ENCODE results near the gene CNTNAP3B.
"Not testable (repeated sequence)": the region's sequence is repeated elsewhere in the genome, so short reads cannot be mapped to it uniquely, and the experiment has no call there.

Gene CNTNAP3B

DNA sequence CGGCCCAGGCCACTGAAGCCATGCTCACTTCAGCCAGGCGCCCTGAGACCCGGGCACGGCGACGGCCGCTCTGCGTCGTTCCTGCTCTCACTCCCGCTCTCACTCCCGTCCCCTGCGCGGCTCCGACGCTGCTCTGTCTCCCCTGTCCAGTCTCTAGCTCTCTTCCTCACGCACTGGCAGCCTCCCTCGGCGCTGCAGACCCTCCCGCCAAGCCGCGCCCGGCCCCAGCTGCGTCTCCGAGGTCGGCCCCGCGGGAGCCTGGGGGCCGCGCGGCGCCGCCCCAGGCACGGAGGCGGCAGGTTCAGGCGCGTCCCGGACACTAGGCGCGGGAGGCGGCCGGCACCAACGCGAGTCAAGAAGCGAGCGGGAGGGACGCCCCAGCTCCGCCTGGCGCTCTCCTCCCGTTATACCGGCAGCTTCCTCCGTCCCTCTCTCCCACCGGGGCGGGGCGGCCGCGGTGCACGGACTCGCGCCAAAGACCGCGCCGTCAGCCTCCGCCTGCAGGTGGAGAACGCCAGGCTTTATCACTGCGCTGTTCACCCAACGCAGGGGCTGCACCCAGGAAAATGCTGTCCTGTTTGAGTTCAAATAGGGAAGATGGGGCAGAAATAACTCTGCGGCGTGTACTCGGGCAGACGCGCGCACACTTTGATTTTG lies at the start of gene CNTNAP3B:
TSS of gene CNTNAP3B (minus strand) at position 354 of the 657 bp plus-strand sequence. CDS start at position 22, 332 bp downstream.
- DNase-seq (ENCODE audit: low read depth) = not testable (repeated sequence)

DNA sequence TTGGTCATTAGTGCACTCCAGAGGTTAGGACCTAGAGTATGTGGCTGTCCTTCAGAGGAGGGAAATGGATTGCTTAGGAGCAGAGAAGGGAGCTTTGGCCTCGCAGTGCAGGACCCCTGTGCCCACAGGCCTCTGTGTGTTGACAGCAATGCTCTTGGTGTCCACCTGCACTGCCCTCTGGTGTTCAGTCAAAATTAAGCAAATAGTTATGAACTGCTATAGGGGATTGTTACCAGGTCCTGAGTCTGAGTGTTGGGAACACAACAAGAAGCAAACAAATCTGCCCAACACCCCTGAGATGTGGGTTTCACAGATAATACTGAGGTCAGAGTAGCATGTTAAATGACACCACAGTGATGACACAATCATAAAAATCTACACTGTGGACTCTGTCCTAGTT lies 31.1 kb upstream of the CNTNAP3B start:
- not testable (repeated sequence) for DNase-seq (ENCODE audit: low read depth)

DNA sequence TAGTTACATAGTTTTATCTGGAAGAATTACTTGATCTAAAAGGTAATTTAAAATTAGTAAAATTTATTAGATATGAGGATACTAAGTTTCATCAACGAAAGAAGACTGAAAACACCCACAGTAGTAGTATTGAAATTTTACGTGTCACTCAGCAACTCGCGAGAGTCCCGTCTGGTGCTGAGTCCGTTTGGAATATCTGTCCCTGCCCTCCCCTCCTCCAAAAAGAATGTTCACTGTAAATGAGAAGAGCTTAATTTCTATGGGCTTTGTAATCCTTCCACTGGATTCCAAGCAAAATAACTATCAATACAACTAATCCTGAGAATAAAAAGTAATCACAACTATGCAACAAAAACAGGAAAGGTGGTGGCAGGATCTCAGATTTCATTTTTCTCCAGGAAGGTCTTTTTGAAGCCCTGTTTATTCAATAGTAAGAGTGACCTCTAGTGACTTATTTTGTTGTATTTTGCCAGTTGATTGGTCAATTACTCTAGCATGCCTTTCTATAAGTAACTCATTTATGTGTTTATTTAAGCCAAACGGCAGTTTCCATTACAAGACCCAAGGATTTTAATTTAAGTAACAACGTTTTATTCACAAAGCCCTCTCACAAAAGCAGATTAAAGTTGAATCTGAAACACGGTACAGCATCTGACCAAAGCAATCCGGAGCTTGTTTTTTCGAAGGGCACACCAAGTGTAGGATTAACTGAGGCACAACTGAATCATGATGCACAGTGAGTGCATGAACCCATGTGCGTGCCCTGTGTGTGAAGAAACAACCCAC lies 2.0 kb downstream of the CNTNAP3B start:
- DNase-seq (ENCODE audit: low read depth) = peak; percentile 1

DNA sequence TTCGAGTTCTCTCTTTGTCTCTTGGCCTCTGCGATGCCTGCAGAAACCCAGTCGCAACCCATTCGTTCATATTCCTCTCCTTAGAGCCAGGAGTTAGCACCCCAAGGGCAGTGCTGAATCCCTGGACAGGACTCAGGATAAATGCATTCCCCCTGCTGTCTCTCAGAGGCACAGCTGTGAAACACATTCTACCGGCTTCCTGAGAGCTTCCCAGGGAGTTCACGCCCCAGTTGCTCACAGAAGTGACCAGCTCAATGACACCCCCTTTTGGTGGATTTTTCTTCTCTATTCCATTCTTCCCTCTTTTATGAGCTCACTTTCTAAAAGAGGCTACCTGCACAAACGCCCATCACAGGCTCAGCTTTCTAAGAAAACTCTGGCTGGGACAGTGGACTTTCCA lies 8.2 kb downstream of the CNTNAP3B start:
- not testable (repeated sequence) for DNase-seq (ENCODE audit: low read depth)

DNA sequence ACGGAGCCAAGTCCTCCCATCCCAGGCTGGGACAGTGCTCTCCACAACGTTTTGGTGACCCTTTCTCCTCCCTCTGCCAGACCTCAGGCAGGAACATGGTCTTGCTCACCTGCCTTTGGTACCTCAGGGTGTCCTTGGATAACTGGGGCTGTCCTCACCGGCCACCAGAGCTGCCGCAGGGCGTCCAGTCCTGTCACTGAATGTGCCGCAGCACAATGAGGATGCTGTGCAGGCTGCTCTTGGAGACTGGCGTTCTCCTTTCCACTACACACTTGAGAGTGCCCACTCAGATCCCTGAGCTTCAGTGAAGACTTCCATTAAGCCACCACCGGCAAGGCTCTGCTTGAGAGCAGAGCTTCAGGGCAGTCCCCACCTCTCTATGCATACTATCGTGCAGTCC lies 33.3 kb downstream of the CNTNAP3B start:
- DNase-seq (ENCODE audit: low read depth) = not testable (repeated sequence)

DNA sequence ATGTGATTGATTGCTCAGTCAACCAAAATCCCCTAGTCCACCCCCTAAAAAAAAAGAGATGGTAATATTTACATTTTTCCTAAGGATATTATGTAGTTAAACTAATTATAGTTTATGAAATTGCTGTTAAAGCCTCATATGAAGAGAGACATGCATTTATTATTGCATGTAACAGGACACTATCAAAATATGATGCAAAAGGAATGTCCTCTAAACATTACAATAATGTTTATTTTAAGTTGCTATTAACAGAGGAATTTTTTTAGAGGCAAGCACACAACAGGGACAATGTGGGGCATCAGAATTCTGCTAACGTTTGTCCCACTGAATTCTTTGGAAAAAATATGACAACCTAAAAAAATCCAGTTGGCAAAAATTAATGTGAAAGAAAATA lies 44.7 kb downstream of the CNTNAP3B start:
- DNase-seq (ENCODE audit: low read depth) = not testable (repeated sequence)

DNA sequence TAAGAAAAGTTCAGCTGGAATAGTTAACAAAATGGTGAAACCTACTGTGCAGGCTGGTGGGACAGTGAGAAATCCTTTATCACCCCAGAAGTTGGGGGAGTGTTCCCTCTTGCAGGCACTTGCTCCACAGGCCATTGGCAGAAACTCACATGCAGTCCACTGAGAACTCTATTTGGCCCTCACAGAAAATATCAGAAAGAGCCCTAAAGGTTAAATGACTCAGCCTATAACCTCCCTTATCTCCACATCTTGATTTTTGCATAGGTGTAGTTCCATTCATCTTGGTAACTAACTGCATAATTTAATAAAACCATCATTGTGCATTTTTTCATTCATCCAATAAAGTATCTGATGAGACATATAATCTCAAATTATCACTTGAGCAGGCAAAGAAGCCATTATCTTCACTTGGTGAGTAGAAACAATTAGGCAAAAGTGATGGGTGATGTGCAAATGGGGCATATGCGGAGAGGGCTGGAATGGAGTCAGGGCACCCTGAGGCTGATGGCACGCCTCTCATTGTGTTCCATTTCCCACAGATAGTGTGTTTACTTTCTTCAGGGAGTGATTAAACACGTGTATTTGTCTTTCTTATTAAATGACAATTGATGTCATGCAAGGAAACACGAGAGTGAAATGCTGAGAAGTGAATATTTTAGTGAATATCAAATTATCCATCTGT lies 45.2 kb downstream of the CNTNAP3B start:
- DNase-seq (ENCODE audit: low read depth) = not testable (repeated sequence)

DNA sequence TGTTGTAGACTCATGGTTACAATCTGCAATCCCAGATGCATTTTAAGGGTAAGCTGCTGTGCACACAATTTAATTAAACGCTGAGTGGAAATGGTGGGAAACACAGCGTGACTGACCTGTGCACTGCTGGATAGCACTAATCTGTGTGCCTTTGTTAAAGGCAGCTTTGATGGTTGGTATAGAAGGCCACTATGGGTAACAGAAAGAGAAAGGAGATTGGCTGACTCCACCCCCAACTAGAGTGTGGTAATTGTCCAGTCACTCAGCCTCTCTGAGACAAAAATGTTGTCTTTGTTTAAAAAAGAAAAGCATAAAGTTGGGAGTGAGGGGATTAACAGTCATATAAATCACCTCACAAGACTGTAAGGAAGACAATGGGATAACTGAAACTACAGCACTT lies 48.9 kb downstream of the CNTNAP3B start:
- not testable (repeated sequence) for DNase-seq (ENCODE audit: low read depth)

DNA sequence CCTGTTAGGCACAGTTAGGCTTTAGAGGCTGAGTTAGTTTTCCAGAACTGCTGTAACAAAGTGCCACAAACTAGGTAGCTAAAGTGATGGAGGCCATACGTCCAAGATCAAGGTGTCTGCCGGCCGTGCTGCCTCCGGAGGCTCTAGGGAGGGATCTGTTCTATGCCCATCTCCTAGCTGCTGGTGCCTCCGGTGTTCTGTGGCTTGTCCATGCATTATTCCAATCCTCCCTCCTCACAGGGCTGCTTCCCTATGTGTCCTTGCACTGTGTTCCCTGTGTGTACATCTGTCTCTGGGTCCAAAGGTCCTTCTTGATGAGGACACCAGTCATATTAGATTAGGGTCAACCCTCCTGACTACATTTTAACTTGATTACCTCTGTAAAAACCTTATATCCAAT lies 54.4 kb downstream of the CNTNAP3B start:
- DNase-seq (ENCODE audit: low read depth) = not testable (repeated sequence)

DNA sequence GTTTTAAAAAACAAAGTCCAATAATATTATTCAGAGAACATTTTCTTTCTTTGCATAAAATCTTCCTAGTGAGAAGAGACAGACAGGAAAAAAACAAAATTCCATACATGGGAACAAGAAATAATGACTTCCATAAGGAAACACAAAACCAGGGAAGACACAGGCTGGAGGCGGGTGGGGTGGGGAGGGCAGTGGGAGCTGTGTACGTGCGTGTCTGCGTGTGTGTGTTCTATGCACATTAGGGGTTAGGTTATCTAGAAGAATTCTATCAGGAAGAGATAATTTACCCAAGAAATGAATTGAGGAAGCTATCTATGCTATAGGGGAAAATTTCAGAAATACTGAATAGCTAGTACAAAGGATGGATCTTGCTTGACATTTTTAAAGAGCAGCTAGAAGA lies 58.2 kb downstream of the CNTNAP3B start:
- DNase-seq (ENCODE audit: low read depth) = not testable (repeated sequence)

DNA sequence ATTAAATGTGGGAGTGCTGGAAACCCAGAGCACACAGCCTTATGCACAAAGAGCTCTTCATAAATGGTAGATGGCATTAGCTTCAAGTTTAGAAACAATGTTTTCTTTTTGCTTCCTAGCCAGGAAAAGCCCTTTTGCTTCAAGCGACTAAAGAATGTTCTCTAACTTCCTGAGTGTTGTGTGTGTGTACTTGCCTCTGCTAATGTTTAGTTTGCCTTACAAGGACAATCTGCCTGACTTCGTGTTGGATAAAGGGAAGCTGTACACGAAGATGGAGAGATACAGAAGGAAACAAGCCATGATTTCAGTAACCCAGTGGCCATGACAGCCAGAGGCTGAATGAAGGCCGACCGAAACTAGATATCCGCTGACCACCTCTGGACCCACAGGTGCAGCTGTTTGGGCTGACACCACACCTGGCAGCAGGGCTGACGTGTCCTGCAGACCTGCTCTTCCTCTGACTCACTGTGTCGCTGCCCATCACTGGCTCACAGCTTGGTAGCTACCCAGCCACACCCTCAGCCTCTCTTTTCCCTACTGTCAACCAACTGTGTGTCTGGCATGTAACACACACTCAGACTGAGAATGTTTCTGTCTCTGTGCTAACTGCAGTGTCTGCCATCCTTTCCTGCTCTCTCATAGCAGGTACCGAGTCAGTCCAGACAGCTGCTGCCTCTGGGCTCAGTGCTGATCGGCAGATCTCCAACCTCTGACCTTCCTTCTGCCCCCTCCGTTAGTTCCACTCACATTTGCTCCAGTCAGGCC lies 59.0 kb downstream of the CNTNAP3B start:
- DNase-seq (ENCODE audit: low read depth) = not testable (repeated sequence)

DNA sequence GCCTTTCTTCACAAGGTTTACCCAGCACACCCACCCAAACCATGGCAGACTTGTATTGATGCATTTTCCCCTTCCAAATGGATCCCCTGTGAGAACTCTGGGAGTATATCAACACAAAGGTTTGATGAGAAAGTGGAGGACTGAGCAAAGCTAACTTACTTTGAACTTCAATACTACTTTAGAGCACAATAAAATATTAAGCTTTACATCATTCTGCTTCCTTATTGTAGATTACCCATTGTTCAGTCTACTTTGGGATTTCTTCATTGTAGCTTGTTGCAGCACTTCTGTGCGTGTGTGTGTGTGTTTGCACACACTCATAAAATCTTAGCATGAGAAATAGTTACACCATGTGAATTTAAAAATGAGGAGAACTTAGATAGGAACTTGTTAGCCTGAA lies 75.4 kb downstream of the CNTNAP3B start:
- not testable (repeated sequence) for DNase-seq (ENCODE audit: low read depth)

DNA sequence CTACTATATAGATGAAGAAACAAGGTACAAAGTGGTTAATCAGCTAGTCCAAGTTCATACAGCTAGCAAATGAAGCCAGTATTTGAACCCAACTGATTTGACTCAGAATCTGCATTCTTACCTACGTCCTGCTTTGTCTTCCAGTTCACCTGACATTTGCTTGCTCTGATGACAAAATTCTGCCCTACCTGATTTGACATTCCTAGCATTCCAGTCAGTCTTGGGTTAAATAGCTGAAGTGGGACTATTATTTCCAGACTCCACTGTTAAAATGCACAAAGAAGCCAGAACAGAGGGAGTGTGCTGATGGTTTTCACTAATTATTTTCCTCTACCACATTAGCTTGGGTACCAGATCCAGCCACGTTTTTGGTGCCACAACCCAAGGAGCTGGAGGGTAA lies 78.5 kb downstream of the CNTNAP3B start:
- not testable (repeated sequence) for DNase-seq (ENCODE audit: low read depth)

DNA sequence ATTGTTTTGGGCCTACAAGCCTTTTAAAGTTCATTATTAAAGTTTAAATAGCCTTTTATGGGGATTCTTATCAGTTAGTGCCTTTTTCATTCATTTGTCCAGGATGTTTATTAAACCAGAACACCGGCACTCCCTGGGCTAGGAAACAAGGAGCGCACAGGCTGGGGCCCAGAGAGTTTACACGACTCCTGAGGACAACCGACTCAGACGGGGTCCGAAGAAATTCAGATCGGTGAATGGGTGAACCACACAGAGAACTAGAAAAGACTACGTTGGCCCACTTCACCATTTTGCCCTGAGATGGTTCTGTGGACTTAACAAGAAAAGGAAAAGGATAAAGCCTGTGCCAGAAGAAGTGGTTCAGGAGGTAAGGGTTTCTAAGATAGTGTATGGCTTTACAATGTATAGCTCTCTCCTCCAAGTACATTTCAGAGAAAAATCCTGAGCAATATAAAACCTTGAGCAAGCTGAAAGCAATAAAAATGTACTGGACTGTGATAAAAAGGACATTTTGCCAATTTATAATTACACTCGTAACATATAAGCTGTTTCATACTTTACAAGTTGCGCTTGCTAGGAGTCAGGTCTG lies 84.7 kb downstream of the CNTNAP3B start:
- not testable (repeated sequence) for DNase-seq (ENCODE audit: low read depth)

DNA sequence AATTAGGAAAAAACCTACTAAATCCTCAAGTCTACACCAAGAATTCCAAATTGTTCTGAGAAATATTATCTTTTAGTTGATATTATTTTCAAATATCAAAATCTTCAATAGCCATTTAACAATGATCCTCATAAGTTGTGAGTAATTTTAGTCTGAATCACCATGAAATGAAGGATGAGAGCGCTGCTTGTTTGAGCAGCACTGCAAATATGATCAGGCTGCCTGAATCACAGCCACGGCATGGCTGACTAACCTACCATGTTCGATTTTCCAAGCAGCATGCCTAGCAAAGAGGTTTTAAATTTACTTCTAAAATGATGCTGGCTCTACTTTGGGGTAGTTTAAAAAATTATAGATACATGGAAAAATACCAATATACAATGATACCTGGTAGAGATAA lies 95.7 kb downstream of the CNTNAP3B start:
- DNase-seq (ENCODE audit: low read depth) = not testable (repeated sequence)

DNA sequence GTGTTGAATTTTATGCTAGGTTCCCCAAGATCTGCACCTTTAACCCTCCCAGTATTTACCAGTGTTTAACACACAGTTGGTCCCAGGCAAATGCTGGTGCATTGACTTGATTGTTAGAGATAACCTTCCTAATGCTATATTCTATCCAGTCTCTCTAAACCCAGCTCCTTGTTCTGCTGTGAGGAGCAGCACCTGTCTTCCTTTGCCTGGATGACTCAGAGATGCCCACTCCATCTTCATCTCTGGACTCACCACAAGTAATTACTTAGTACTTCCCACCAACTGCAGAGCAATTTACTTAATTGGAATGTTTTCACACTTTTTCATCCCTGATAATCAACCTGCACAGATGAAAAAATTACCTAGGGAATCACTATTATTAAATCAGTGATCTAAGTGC lies 108.6 kb downstream of the CNTNAP3B start:
- not testable (repeated sequence) for DNase-seq (ENCODE audit: low read depth)

DNA sequence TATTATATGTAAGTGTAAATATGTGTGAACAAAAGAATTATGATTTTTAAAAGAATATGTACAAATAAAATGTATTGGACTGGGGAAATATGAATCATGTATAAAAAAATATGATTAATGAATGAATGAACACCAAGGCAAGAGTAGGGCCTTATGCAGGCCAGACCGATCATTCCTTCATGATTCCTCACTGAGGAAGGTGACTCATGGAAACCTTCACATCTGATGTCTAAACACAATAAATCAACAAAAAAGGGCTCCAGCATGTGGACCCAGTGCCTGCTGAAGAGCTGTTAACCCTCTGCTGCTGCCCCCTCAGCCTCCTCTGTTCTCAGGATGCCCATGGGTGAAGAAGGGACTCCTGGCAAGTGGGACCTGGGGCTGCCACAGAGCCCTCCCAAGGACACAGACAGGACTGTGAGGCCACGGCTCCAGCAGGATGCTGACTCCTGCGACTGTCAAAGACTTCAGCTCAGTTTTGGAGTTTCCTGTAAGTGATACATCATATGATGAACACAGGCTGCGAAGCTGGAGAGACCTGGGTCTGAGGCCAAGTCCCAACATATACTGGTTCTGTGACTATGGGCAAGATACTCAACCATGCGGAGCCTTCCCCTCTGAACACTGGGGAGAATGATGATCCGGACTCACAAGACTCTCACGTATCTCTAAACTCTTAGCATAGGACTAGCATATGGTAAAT lies 110.9 kb downstream of the CNTNAP3B start:
- DNase-seq (ENCODE audit: low read depth) = not testable (repeated sequence)

DNA sequence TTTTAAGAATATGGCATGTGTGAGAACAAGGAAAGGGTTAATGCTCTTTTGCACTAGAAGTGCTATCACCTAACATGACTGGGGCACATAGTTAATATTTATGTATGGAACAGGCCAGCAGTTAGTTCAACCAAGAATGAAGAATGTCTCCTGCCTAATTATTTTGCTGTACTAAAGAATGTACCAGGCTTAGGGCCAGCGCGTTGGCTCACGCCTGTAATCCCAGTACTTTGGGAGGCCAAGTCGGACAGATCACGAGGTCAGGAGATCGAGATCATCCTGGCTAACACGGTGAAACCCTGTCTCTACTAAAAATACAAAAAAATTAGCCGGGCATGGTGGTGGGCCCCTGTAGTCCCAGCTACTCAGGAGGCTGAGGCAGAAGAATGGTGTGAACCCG lies 114.9 kb downstream of the CNTNAP3B start:
- DNase-seq (ENCODE audit: low read depth) = not testable (repeated sequence)

DNA sequence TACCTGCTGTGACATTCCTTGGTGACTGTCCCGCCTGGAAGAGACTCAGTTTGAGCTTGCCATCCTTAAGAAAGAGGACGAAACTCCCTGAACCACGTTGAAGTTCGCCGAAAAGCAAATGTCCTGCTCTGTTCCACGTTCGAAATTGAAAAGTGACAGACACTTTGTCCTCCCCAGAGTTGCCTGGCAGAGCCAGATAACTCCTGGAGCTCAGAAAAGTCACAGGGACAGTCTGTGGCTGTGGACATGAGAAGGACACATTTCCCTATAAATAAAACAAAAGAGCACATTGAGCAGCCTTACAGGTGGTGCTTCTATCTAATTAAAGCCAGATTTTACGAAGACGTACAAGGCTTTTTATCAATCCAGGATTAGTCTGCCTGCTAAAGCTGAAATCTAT lies 137.6 kb downstream of the CNTNAP3B start:
- not testable (repeated sequence) for DNase-seq (ENCODE audit: low read depth)

DNA sequence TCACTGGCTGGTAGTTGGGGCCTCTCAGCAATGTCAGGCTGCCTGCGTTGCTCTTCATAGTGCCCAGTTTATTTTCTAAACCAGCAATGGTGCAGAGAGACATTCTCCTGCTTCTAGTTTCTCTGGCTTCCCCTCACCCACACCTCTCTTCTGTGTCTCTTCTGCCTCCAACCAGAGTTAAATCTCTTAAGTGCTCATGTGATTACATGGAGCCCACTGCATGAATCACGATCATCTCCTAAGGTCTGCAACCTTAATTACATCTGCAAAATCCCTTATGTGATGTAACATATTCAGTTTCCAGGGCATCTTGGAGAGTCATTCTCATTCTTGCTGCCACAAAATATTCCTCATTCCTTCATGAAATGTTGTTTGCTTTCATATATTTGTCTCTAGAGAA lies 149.0 kb downstream of the CNTNAP3B start:
- DNase-seq (ENCODE audit: low read depth) = not testable (repeated sequence)

All from fibroblast of gingiva (primary cell).